Measurements from ENCODE around the gene POLR3F.
A peak's percentile ranks its signal among the peaks of the same experiment; 100 is the strongest.
"Not testable (repeated sequence)": the region's sequence is repeated elsewhere in the genome, so short reads cannot be mapped to it uniquely, and the experiment has no call there.

Gene POLR3F

DNA sequence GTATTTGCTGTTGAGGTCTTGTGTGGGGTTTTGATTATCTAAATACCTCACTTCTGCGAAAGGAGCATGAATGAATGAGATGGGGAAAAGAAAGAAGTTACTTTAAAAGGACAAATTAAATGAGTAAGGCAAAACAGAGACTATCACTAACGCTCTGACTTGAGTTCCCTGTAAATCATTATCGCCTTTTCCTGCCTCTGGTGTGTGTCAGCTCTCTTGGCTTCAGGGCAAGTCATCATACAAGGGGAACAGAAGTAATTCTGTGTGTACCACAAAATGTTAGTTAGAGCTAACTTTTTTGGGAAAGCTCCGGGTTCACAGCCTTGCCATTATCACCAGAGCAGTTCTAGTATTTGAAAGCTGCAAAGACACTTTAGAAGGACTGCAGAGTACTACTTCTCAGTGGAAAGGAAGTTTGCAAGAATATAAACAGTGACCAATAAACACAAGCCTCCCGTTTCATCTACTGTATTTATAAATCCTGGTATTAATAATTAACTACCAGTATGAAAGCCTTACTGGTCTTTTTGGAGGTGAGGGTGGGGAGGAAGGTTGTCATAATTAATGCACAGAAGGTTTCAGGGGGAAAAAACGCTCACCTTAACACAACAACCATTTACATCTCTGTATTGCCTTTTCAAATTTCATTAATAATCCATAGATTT is 1.5 kb upstream of the POLR3F start:
- 91 to 92% methylated on average over 5 of the region's 6 CpGs for WGBS, 2 experiments
- Histone ChIP-seq H3K9me3 (ENCODE audit: control insufficient read depth, low read length) (no peaks in the 10 kb centered on the region), H3K27ac (ENCODE audit: insufficient read depth, low read depth, low read length, poor library complexity, severe bottlenecking) (no peak overlapping the region), H3K36me3 (ENCODE audit: control insufficient read depth, insufficient read depth, low read length) (peaks cover 2% of the 10 kb centered on the region), H3K4me3 (ENCODE audit: insufficient read depth, low read depth, low read length) (peak overlapping the region; percentile 100), H3K27me3 (ENCODE audit: control insufficient read depth, insufficient read depth, low read length, poor library complexity, severe bottlenecking) (no peaks in the 10 kb centered on the region), H3K4me1 (ENCODE audit: control insufficient read depth, insufficient read depth, low read length) (peaks cover 4% of the 10 kb centered on the region)

DNA sequence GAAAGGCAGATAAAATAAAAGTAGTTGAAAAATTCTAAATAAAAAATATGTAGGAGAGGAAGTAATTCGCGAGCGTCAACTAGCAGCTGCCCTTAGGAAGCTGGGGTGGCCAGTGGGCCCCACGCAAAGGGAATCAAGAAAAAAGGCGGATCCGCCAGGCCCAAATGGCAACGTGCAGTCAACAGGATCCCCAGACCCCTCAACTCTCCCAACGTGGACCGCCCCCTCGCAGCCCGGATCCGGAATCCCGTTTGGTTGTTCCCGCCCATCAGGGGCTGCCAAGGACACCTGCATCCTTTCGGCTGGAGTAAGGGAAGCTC is 656 bp upstream of the POLR3F start:
- H3K9me3 ChIP-seq (ENCODE audit: control insufficient read depth, low read length), result no peaks in the 10 kb centered on the region
- H3K4me1 ChIP-seq (ENCODE audit: control insufficient read depth, insufficient read depth, low read length), result peaks cover 4% of the 10 kb centered on the region
- H3K4me3 ChIP-seq (ENCODE audit: insufficient read depth, low read depth, low read length), result peak overlapping the region; percentile 100
- H3K27me3 ChIP-seq (ENCODE audit: control insufficient read depth, insufficient read depth, low read length, poor library complexity, severe bottlenecking), result no peaks in the 10 kb centered on the region
- H3K27ac ChIP-seq (ENCODE audit: insufficient read depth, low read depth, low read length, poor library complexity, severe bottlenecking), result peak overlapping the region; percentile 100
- peaks cover 4% of the 10 kb centered on the region for H3K36me3 ChIP-seq (ENCODE audit: control insufficient read depth, insufficient read depth, low read length)
- WGBS, 2 experiments, result 0% methylated on average over 15 of the region's 15 CpGs

DNA sequence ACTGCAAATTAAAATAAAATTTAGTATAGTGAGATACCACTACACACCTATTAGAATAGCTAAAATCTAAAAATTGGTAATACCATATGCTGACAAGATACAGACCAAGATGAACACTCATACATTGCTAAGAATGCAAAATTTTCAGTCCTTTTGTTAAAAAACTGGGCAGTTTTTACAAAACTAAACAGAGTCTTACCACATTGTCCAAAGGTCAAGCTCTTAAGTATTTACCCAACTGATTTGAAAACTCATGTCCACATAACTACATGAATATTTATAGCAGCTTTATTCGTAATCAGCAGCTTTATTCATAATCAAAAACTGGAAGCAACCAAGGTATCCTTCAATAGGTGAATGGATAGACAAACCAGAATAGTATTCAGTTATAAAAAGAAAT is 10.0 kb downstream of the POLR3F start:
- no peak overlapping the region for H3K27ac ChIP-seq (ENCODE audit: insufficient read depth, low read depth, low read length, poor library complexity, severe bottlenecking)
- no peaks in the 10 kb centered on the region for H3K4me1 ChIP-seq (ENCODE audit: control insufficient read depth, insufficient read depth, low read length)
- H3K9me3 ChIP-seq (ENCODE audit: control insufficient read depth, low read length), result no peaks in the 10 kb centered on the region
- peaks cover 21% of the 10 kb centered on the region for H3K36me3 ChIP-seq (ENCODE audit: control insufficient read depth, insufficient read depth, low read length)
- H3K27me3 ChIP-seq (ENCODE audit: control insufficient read depth, insufficient read depth, low read length, poor library complexity, severe bottlenecking), result no peaks in the 10 kb centered on the region
- no peak overlapping the region for H3K4me3 ChIP-seq (ENCODE audit: insufficient read depth, low read depth, low read length)
- 80 to 100% methylated on average over 1 of the region's 1 CpG for WGBS, 2 experiments

DNA sequence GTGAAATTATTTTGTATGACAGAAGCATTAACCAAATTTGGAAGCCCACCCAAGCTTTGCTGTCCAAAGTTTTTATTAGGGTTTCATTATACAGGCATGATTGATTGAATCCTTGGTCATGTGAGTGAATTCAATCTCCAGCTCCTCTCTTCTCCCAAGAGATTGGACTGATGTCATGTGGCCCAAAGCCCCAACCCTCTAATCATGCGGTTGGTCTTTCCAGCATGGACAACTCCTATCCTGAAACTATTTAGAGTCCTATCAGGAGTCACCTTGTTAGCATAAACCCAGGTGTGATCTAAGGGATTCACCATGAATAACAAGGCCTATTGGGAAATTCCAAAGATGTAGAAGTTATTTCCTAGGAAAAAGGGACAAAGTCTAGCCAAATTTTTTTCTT is 10.6 kb downstream of the POLR3F start:
- Histone ChIP-seq H3K27ac (ENCODE audit: insufficient read depth, low read depth, low read length, poor library complexity, severe bottlenecking) (no peak overlapping the region), H3K4me3 (ENCODE audit: insufficient read depth, low read depth, low read length) (no peak overlapping the region), H3K27me3 (ENCODE audit: control insufficient read depth, insufficient read depth, low read length, poor library complexity, severe bottlenecking) (no peaks in the 10 kb centered on the region), H3K4me1 (ENCODE audit: control insufficient read depth, insufficient read depth, low read length) (no peaks in the 10 kb centered on the region), H3K9me3 (ENCODE audit: control insufficient read depth, low read length) (no peaks in the 10 kb centered on the region), H3K36me3 (ENCODE audit: control insufficient read depth, insufficient read depth, low read length) (peaks cover 21% of the 10 kb centered on the region)
- 92 to 95% methylated on average over 1 of the region's 1 CpG for WGBS, 2 experiments

DNA sequence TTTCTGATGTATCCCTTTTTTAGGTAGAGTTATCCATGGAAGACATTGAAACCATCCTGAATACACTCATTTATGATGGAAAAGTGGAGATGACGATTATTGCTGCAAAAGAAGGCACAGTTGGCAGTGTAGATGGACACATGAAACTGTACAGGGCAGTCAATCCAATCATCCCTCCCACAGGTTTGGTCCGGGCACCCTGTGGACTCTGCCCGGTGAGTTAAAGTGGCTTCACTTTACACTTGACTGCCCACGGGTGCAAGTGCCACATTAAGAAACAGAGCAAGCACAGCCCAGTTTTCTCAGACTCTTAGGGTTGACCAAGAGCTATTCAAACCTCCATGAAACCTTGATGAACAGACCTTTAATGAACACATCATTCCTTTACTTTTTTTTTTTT is 14.4 kb downstream of the POLR3F start:
- 96 to 97% methylated on average over 4 of the region's 4 CpGs for WGBS, 2 experiments
- H3K36me3 ChIP-seq (ENCODE audit: control insufficient read depth, insufficient read depth, low read length), result peaks cover 27% of the 10 kb centered on the region
- H3K27me3 ChIP-seq (ENCODE audit: control insufficient read depth, insufficient read depth, low read length, poor library complexity, severe bottlenecking), result no peaks in the 10 kb centered on the region
- H3K9me3 ChIP-seq (ENCODE audit: control insufficient read depth, low read length), result no peaks in the 10 kb centered on the region
- H3K27ac ChIP-seq (ENCODE audit: insufficient read depth, low read depth, low read length, poor library complexity, severe bottlenecking), result no peak overlapping the region
- H3K4me3 ChIP-seq (ENCODE audit: insufficient read depth, low read depth, low read length), result no peak overlapping the region
- H3K4me1 ChIP-seq (ENCODE audit: control insufficient read depth, insufficient read depth, low read length), result no peaks in the 10 kb centered on the region

DNA sequence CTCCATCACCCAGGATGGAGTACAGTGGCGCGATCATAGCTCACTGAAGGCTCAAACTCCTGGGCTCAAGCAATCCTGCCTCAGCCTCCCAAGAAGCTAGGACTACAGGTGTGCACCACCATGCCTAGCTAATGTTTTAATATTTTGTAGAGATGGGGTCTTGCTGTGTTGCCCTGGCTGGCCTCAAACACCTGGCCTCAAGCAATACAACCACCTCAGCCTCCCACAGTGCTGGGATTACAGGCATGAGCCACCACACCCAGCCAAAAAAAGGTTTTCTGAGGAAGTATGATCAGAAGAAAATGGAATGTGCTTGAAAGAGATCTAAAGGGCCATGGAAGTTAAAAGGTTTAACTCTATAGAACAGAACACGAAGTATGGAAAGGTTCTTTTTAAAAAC is 21.1 kb downstream of the POLR3F start:
- Histone ChIP-seq H3K9me3 (ENCODE audit: control insufficient read depth, low read length) (no peaks in the 10 kb centered on the region), H3K4me1 (ENCODE audit: control insufficient read depth, insufficient read depth, low read length) (no peaks in the 10 kb centered on the region), H3K27ac (ENCODE audit: insufficient read depth, low read depth, low read length, poor library complexity, severe bottlenecking) (no peak overlapping the region), H3K4me3 (ENCODE audit: insufficient read depth, low read depth, low read length) (no peak overlapping the region), H3K27me3 (ENCODE audit: control insufficient read depth, insufficient read depth, low read length, poor library complexity, severe bottlenecking) (no peaks in the 10 kb centered on the region), H3K36me3 (ENCODE audit: control insufficient read depth, insufficient read depth, low read length) (peaks cover 15% of the 10 kb centered on the region)
- WGBS, 2 experiments, result 96 to 97% methylated on average over 3 of the region's 3 CpGs

DNA sequence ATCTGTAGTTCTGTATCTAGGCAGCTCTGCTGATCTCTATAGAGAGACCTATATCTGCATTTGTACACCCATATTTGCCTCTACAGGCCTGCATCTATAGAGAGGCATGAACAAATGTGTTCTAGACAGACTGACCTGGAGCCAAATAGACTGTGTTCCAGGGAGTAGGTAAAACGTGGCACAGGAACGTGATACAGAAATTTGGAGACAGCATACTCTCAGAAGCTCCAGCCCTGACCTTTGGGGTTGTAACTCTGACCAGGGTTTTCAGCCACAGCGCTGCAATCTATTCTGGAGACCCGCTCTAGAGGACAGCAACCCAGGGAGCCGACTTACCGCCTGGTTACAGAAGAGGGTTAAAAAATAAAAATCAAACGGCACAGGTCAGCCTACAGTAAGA is 28.9 kb downstream of the POLR3F start:
- H3K4me3 ChIP-seq (ENCODE audit: insufficient read depth, low read depth, low read length), result peak overlapping the region; percentile 89
- no peaks in the 10 kb centered on the region for H3K27me3 ChIP-seq (ENCODE audit: control insufficient read depth, insufficient read depth, low read length, poor library complexity, severe bottlenecking)
- H3K36me3 ChIP-seq (ENCODE audit: control insufficient read depth, insufficient read depth, low read length), result peaks cover 13% of the 10 kb centered on the region
- H3K9me3 ChIP-seq (ENCODE audit: control insufficient read depth, low read length), result no peaks in the 10 kb centered on the region
- no peak overlapping the region for H3K27ac ChIP-seq (ENCODE audit: insufficient read depth, low read depth, low read length, poor library complexity, severe bottlenecking)
- WGBS, 2 experiments, result 53 to 55% methylated on average over 7 of the region's 7 CpGs
- peaks cover 9% of the 10 kb centered on the region for H3K4me1 ChIP-seq (ENCODE audit: control insufficient read depth, insufficient read depth, low read length)

DNA sequence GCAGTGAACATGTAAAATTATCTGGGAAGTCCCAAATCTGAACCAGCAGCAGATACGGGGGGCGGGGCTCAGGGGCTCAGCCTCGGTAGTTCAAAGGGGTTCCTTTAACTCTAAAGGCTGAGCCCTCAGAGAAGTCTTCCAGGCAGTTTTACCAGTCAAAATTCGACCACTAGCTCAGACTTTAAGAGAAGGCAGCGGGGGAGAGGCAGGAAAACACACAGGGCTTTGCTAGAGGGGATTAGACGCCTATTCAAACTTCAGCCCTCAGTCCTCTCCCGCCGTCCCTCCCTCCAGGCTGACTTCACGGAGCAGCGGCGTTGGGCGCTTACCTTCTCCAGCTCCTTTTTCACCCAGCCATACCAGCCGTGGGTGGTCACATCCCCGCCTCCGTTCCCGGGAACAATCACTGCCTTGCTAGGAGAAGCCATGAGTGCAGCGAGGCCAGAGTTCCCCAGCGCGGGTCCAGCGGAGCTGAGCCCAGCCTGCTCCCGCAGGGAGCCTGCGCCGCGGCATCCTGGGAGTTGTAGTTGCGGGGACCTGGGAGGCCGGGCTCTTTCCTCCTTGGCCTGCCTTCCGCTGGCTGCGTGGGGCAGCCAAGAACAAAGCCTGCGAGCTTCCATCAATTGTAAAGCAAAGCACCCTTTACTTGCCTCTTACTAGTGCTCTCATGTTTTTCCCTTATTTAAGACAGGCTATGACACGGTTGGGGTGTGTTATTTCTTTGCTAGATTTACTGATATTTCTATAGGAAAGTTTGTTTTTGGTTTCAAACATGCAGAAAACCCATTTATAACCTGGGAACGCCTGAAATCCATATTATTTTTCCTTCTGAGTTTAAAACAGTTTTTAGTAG is 29.8 kb downstream of the POLR3F start, which contains the start of gene RBBP9:
Gene RBBP9, minus strand, starts transcription at position 486 of the 853 bp plus-strand sequence. Its CDS starts 58 bp downstream, at position 428.
- Histone ChIP-seq H3K36me3 (ENCODE audit: control insufficient read depth, insufficient read depth, low read length) (peaks cover 13% of the 10 kb centered on the region), H3K9me3 (ENCODE audit: control insufficient read depth, low read length) (no peaks in the 10 kb centered on the region), H3K27ac (ENCODE audit: insufficient read depth, low read depth, low read length, poor library complexity, severe bottlenecking) (peak within 1 kb of the TSS; percentile 86), H3K4me3 (ENCODE audit: insufficient read depth, low read depth, low read length) (peak within 1 kb of the TSS; percentile 89), H3K4me1 (ENCODE audit: control insufficient read depth, insufficient read depth, low read length) (peaks cover 9% of the 10 kb centered on the region), H3K27me3 (ENCODE audit: control insufficient read depth, insufficient read depth, low read length, poor library complexity, severe bottlenecking) (no peaks in the 10 kb centered on the region)
- WGBS, 2 experiments, result 0 to 4% methylated on average over 29 to 31 of the region's 31 CpGs

DNA sequence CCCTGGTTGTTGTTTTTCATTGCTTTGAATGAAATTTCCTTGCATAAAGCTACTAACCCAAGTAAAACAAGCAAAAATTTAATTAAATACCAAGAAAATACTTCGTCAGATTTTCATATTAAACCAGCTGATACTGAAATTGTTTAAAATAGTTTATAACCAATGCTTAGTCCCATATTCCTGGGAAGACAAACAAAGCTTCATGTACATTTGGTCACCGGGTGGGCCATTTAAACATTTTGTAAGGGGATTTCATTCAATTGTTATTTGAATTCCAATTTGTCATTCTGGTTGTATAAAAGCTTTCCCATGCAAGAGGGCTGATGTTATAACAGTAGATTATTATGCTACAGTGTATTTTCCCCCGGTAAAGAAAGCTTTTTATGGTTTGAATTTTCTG is 30.4 kb downstream of the POLR3F start:
- no peaks in the 10 kb centered on the region for H3K9me3 ChIP-seq (ENCODE audit: control insufficient read depth, low read length)
- no peaks in the 10 kb centered on the region for H3K27me3 ChIP-seq (ENCODE audit: control insufficient read depth, insufficient read depth, low read length, poor library complexity, severe bottlenecking)
- H3K36me3 ChIP-seq (ENCODE audit: control insufficient read depth, insufficient read depth, low read length), result peaks cover 11% of the 10 kb centered on the region
- H3K4me3 ChIP-seq (ENCODE audit: insufficient read depth, low read depth, low read length), result peak overlapping the region; percentile 89
- 83 to 99% methylated on average over 1 to 3 of the region's 3 CpGs for WGBS, 2 experiments
- peak overlapping the region; percentile 86 for H3K27ac ChIP-seq (ENCODE audit: insufficient read depth, low read depth, low read length, poor library complexity, severe bottlenecking)
- peaks cover 9% of the 10 kb centered on the region for H3K4me1 ChIP-seq (ENCODE audit: control insufficient read depth, insufficient read depth, low read length)

DNA sequence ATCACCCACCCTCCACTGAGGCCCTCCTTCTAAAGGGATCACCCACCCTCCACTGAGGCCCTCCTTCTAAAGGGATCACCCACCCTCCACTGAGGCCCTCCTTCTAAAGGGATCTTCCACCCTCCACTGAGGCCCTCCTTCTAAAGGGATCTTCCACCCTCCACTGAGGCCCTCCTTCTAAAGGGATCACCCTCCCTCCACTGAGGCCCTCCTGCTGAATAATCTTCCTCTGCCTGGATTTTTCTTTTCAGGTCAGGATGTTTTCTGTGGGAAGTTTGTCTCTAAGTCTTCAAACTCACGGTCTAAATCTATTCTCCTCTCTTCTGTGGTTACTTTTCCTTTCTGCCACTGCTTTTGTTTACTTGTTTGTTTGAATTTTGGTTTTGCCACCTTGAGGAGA is 34.5 kb downstream of the POLR3F start:
- H3K9me3 ChIP-seq (ENCODE audit: control insufficient read depth, low read length); H3K27me3 ChIP-seq (ENCODE audit: control insufficient read depth, insufficient read depth, low read length, poor library complexity, severe bottlenecking); H3K4me1 ChIP-seq (ENCODE audit: control insufficient read depth, insufficient read depth, low read length); H3K4me3 ChIP-seq (ENCODE audit: insufficient read depth, low read depth, low read length); H3K36me3 ChIP-seq (ENCODE audit: control insufficient read depth, insufficient read depth, low read length); H3K27ac ChIP-seq (ENCODE audit: insufficient read depth, low read depth, low read length, poor library complexity, severe bottlenecking): not testable (repeated sequence)
- WGBS, 2 experiments, result 100% methylated on average over 1 of the region's 1 CpG
